ENCODE measurements around the gene DNAJC1. TPM values are rescaled to one million over a fixed set of nuclear protein-coding genes. Genes with fewer than 3 reads are reported as not detected.
"Not testable (repeated sequence)": the region's sequence is repeated elsewhere in the genome, so short reads cannot be mapped to it uniquely, and the experiment has no call there.

The DNAJC1 gene
- total RNA-seq, 1 donor from 2014 or later: 22.8 TPM

DNA sequence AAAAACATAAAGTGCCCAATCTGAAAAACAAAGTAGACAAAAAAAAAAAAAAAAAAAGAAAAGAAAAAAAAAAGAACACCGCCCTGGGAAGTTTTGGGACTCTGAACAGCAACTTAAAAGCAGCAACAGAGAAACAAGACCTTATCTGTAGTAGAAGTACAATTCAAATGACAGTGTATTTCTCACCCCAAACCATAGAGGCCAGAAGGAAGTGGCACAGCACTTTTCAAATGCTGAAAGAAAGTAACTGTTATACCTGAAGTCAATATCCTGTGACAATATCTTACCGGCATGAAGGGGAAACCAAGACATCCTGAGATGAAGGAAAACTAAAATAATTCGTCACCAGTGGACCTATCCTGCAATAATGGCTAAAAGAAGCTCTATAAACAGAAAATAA lies 112.1 kb downstream of the DNAJC1 start:
- no peak for DNase-seq (ENCODE audit: low read depth)
- H3K4me3 ChIP-seq (ENCODE audit: low read depth, low read length): no peak overlapping the region

DNA sequence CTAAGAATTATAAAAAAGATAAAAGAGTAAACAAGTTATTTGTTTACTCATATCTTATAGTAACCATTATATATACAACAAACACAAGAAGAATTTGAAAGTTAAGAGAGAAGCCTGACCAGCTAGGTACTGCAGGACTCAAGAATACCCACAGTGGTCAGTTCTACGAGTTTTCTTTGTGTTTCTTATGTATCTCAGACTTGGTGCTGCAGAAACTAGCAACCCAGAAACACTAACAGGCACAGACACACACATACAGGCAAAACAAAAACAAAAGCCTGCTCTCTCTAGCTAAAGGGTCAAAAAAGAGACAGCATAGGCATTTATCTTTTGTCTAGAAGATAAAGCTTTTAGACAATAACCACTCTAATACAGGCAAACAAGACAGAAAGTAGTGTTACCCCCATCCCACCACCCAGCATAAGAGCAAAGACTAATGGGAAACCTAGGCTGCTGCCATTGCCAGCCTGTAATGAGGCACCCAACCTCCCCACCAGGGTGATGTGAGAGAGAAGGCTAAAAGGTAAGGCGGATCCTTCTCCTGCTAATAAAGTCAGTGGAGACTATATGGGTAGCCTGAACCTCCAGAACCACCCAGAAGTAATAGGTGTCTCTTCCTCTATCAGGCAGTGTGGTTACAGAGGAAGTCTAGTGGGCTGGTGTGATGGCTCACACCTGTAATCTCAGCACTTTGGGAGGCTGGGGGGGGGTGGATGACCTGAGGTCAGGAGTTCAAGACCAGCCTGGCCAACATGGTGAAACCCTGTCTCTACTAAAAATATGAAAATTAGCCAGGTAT lies 113.9 kb downstream of the DNAJC1 start:
- TF ChIP-seq, protein P1, sequence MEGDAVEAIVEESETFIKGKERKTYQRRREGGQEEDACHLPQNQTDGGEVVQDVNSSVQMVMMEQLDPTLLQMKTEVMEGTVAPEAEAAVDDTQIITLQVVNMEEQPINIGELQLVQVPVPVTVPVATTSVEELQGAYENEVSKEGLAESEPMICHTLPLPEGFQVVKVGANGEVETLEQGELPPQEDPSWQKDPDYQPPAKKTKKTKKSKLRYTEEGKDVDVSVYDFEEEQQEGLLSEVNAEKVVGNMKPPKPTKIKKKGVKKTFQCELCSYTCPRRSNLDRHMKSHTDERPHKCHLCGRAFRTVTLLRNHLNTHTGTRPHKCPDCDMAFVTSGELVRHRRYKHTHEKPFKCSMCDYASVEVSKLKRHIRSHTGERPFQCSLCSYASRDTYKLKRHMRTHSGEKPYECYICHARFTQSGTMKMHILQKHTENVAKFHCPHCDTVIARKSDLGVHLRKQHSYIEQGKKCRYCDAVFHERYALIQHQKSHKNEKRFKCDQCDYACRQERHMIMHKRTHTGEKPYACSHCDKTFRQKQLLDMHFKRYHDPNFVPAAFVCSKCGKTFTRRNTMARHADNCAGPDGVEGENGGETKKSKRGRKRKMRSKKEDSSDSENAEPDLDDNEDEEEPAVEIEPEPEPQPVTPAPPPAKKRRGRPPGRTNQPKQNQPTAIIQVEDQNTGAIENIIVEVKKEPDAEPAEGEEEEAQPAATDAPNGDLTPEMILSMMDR (conservative IDR thresholded peaks at IDR 0.05; ENCODE audit: low read depth, low read length): no peak
- DNase-seq (ENCODE audit: low read depth): no peak
- no peak overlapping the region for H3K4me3 ChIP-seq (ENCODE audit: low read depth, low read length)

More for the DNA sequence above, 112.1 kb downstream of the DNAJC1 start:
- TF ChIP-seq, protein P1 (conservative IDR thresholded peaks at IDR 0.05; ENCODE audit: low read depth, low read length): no peak

DNA sequence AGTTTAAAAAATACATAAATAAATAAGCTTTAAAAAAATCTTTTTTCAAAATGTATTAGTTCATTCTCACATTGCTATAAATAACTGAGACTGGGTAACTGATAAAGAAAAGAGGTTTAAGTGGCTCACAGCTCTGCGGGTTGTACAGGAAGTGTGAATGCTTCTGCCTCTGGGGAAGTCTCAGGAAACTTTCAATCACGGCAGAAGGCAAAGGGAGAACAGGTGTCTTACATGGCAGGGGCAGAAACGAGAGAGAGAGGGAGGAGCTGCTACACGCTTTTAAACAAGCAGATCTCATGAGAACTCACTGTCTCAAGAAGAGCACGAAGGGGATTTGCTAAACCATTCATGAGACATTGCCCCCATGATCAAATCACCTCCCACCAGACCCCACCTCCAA lies 114.6 kb downstream of the DNAJC1 start:
- no peak overlapping the region for H3K4me3 ChIP-seq (ENCODE audit: low read depth, low read length)
- TF ChIP-seq, protein P1 (conservative IDR thresholded peaks at IDR 0.05; ENCODE audit: low read depth, low read length): no peak
- DNase-seq (ENCODE audit: low read depth): no peak

DNA sequence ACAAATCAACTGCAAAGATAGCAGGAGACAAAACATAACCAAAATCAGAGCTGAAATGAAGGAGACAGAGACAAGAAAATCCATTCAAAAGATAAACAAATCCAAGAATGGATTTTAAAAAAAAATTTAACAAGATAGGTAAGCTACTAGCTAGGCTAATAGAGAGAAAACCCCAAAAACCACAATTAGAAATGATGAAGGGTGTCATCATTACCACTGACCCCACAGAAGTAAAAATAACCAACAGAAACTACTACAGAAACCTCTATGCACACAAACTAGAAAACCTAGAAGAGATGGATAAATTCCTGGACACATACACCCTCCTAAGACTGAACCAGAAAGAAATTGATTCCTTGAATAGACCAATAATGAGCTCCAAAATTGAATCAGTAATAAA lies 117.6 kb downstream of the DNAJC1 start:
- no peak overlapping the region for H3K4me3 ChIP-seq (ENCODE audit: low read depth, low read length)
- TF ChIP-seq, protein P1 (conservative IDR thresholded peaks at IDR 0.05; ENCODE audit: low read depth, low read length): no peak
- no peak for DNase-seq (ENCODE audit: low read depth)

DNA sequence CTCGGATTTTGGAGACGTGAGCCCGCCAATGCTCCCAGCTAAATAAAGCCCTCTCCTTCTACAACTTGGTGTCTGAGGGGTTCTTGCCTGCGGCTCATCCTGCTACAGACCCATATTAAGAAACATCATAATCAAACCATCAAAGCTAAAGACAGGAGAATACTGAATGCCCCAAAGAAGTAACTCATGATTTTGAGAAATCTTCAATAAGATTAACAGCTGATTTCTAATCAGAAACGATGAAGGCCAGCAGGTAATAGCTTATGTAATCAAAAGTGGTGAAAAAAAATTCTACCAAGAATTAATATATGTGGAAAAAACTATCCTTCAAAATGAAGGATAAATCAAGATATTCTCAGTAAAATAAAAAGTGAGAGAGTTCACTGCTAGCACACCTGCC lies 130.3 kb downstream of the DNAJC1 start:
- TF ChIP-seq, protein P1 (conservative IDR thresholded peaks at IDR 0.05; ENCODE audit: low read depth, low read length): no peak
- no peak for DNase-seq (ENCODE audit: low read depth)
- H3K4me3 ChIP-seq (ENCODE audit: low read depth, low read length): no peak overlapping the region

DNA sequence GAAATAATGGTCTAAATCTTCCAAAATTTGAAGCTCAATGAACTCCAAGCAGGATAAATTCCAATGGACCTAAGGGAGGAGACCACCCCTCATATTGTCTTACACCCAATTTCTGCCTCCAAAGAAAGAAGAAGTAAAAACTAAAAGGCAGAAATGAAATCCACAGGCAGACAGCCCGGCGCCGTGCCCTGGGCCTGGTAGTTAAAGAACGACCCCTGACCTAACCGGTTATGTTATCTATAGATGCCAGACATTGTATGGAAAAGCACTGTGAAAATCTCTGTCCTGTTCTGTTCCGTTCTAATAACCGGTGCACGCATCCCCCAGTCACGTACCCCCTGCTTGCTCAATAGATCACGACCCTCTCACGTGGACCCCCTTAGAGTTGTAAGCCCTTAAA lies 130.8 kb downstream of the DNAJC1 start:
- not testable (repeated sequence) for DNase-seq (ENCODE audit: low read depth); H3K4me3 ChIP-seq (ENCODE audit: low read depth, low read length)

DNA sequence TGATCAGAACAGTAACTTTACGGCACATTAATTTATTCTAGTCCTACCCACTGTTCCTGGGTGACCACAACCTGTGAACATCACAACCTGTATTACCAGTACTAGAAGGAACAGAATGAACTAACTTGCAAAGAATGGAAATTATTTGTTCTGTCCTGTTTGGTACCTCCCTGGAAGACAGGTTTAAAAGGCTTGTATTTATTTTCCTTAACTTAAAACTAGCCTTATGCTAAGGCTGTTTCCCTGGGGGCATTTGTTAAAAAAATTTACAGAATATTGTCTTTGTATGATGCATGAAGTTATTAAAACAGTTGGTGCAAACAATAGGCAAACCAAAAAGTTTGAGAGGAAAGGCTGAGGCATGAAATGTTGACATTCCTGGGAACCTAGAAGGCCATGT lies 132.7 kb downstream of the DNAJC1 start:
- TF ChIP-seq, protein P1 (conservative IDR thresholded peaks at IDR 0.05; ENCODE audit: low read depth, low read length): no peak
- no peak overlapping the region for H3K4me3 ChIP-seq (ENCODE audit: low read depth, low read length)
- DNase-seq (ENCODE audit: low read depth): no peak

DNA sequence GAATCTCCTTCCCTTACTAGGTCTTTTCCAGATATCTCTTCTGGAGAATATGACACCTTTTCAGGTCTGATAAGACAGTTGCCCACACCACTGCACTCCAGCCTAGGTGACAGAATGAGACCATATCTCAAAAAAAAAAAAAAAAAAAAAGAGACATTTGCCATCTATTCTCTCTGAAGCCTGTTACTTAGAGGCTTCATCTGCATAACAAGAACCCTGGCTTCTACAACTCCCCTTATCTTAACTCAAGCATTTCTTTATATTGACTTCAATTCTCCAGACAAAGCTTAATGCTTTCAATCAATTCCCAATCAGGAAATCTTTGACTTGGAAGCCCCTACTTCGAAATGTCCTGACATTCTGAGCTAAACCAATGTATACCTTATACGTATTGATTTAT lies 134.4 kb downstream of the DNAJC1 start:
- not testable (repeated sequence) for H3K4me3 ChIP-seq (ENCODE audit: low read depth, low read length); DNase-seq (ENCODE audit: low read depth)

Measured in epithelial cell of proximal tubule (primary cell).